ENCODE measurements around the gene OSBPL9.

DNA sequence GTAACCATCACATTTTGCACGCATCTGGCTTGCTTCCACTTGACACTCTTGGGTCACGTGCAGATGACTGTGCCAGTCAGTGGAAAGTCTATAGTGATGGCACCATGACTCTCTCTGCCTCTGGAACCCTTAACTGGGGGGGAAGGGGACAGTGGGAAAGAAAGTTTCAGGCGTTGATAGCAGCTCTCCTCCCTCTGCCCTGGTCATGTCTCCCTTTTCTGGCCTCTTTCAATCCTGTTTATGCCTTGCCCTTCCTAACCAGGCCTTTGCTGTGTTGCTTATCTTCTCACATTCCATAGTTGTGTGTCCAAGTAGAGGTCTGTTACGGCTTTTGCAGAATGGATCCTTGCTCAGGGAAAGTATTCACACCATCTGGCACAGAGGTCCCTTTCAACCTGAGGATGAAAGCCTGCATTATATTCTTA lies 168.1 kb downstream of the OSBPL9 start:
- TF ChIP-seq, protein P1, sequence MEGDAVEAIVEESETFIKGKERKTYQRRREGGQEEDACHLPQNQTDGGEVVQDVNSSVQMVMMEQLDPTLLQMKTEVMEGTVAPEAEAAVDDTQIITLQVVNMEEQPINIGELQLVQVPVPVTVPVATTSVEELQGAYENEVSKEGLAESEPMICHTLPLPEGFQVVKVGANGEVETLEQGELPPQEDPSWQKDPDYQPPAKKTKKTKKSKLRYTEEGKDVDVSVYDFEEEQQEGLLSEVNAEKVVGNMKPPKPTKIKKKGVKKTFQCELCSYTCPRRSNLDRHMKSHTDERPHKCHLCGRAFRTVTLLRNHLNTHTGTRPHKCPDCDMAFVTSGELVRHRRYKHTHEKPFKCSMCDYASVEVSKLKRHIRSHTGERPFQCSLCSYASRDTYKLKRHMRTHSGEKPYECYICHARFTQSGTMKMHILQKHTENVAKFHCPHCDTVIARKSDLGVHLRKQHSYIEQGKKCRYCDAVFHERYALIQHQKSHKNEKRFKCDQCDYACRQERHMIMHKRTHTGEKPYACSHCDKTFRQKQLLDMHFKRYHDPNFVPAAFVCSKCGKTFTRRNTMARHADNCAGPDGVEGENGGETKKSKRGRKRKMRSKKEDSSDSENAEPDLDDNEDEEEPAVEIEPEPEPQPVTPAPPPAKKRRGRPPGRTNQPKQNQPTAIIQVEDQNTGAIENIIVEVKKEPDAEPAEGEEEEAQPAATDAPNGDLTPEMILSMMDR (optimal IDR thresholded peaks at IDR 0.05 in 1 of 3, IDR thresholded peaks at IDR 0.05 in 1 of 3, conservative IDR thresholded peaks at IDR 0.05 in 1 of 3; ENCODE audit: extremely low read depth in 1 of 3, insufficient read depth in 2 of 3, low read length in 3 of 3) = no peak
- TF ChIP-seq EZH2 (IDR thresholded peaks at IDR 0.05; ENCODE audit: low read length) = no peak

Data from keratinocyte (primary cell).